Gastrocnemius medialis (tissue), 4 donors: Measurements from ENCODE around the gene DOCK11. TPM values are rescaled to one million over a fixed set of nuclear protein-coding genes. Genes with fewer than 3 reads are reported as not detected.

Experiments
- ATAC-seq, 2 donors: fragments of 150-250 bp; one replicate each; pipeline ENCODE4 v1.9.1; 2016
- DNase-seq, 2 donors: peaks; one replicate each; pipeline ENCODE4 v3.0.0-alpha.2; 2019
- H3K27ac ChIP-seq, 4 donors: fragments of 200-600 bp; sonication (generic); 1 replicate in 1 of 4; 2 replicates in 3 of 4; pipeline ENCODE4 v1.5.1; 2016 to 2018; ENCODE audit warnings: mild to moderate bottlenecking in 2 of 4, moderate library complexity in 1 of 4
- H3K27me3 ChIP-seq, 3 donors: fragments of 200-600 bp; sonication (generic) in 2 of 3; 1 replicate in 1 of 3; 2 replicates in 2 of 3; pipeline versions ENCODE4 v1.5.1 to v1.6.0; 2016 to 2019; ENCODE audit warnings: mild to moderate bottlenecking in 1 of 3, moderate library complexity in 1 of 3
- H3K36me3 ChIP-seq, 2 donors: fragments of 200-600 bp; sonication (generic) in 1 of 2; one replicate each; pipeline ENCODE4 v1.5.1; 2017 to 2018
- H3K4me1 ChIP-seq, 2 donors: fragments of 200-600 bp; sonication (generic) in 1 of 2; one replicate each; pipeline ENCODE4 v1.5.1; 2016 to 2017; ENCODE audit warnings: mild to moderate bottlenecking in 2 of 2
- H3K4me3 ChIP-seq, 4 donors: fragments of 200-600 bp; sonication (generic) in 3 of 4; 1 replicate in 1 of 4; 2 replicates in 3 of 4; pipeline ENCODE4 v1.5.1; 2016 to 2019; ENCODE audit warnings: mild to moderate bottlenecking in 2 of 4
- H3K9me3 ChIP-seq, 3 donors: fragments of 200-600 bp; sonication (generic) in 2 of 3; 1 replicate in 1 of 3; 2 replicates in 2 of 3; pipeline ENCODE4 v1.5.1; 2016 to 2019
- CTCF ChIP-seq, 5 experiments: fragments of 450-650 bp in 3 of 5; fragments of 200-600 bp in 2 of 5; sonication (generic) in 2 of 5; IDR thresholded peaks in 4 of 5; conservative IDR thresholded peaks in 1 of 5; 1 replicate in 4 of 5; 2 replicates in 1 of 5; pipeline ENCODE4 v1.5.1; 2016 to 2019; ENCODE audit warnings: antibody characterized with exemption in 5 of 5, mild to moderate bottlenecking in 3 of 5, moderate library complexity in 3 of 5
- POLR2A ChIP-seq, 2 donors: fragments of 450-650 bp; IDR thresholded peaks; one replicate each; pipeline ENCODE4 v1.6.1; 2017; ENCODE audit warnings: antibody characterized with exemption in 2 of 2, mild to moderate bottlenecking in 2 of 2, moderate library complexity in 2 of 2
- in situ Hi-C, 4 donors: fragments of 200-750 bp; cut with MboI; loops; one replicate each; pipeline versions ENCODE4 v1.15.0 to v1.8.0; 2017; ENCODE audit warnings: low sequenced_read_pairs in 4 of 4
- intact Hi-C: fragments of 100-400 bp; cut with DNase I; formaldehyde crosslinking; loops from one replicate; pipeline ENCODE4 v1.15.1; 2023; ENCODE audit warnings: low total_unique reads
- total RNA-seq, 4 donors: library from RNA; depleted of rRNA; stranded (reverse); fragments of >200 nt; gene quantifications; one replicate each; pipeline versions ENCODE4 v1.1.0 to v1.2.3, GENCODE V29; 2016

DOCK11 gene
- total RNA-seq, 4 donors from 2014 or later, result 2.3 to 5.7 (median 3.2) TPM

- no peaks in the 10 kb centered on the region for H3K27me3 ChIP-seq
- no peaks in the 10 kb centered on the region for H3K4me1 ChIP-seq
- no peak for TF ChIP-seq CTCF (IDR thresholded peaks at IDR 0.05 in 4 of 5, conservative IDR thresholded peaks at IDR 0.05 in 1 of 5)
- H3K9me3 ChIP-seq, result no peaks in the 10 kb centered on the region
- intact Hi-C loops, result no loop called here
- no peak overlapping the region for H3K4me3 ChIP-seq
- in situ Hi-C loops, result no loop called here
- DNase-seq (no peak), ATAC-seq (no peak)
- no peak overlapping the region for H3K27ac ChIP-seq
- H3K36me3 ChIP-seq, result no peaks in the 10 kb centered on the region
These were observed 28.3 kb downstream of the DOCK11 start for GRCh38 chrX:118523920-118524319.

GRCh38 chrX:118524344-118524743 lies 28.7 kb downstream of the DOCK11 start:
- Histone ChIP-seq H3K27me3 (no peaks in the 10 kb centered on the region), H3K36me3 (no peaks in the 10 kb centered on the region), H3K9me3 (no peaks in the 10 kb centered on the region), H3K4me1 (no peaks in the 10 kb centered on the region), H3K27ac (no peak overlapping the region), H3K4me3 (no peak overlapping the region)
- no peak for DNase-seq
- in situ Hi-C loops (no loop called here), intact Hi-C loops (no loop called here)
- no peak for ATAC-seq
- TF ChIP-seq POLR2A (IDR thresholded peaks at IDR 0.05), result no peak
- no peak for TF ChIP-seq CTCF (IDR thresholded peaks at IDR 0.05 in 4 of 5, conservative IDR thresholded peaks at IDR 0.05 in 1 of 5)

GRCh38 chrX:118525174-118525730 lies 29.6 kb downstream of the DOCK11 start:
- intact Hi-C loops, result no loop called here
- Histone ChIP-seq H3K4me1 (no peaks in the 10 kb centered on the region), H3K36me3 (no peaks in the 10 kb centered on the region), H3K4me3 (no peak overlapping the region), H3K27ac (no peak overlapping the region), H3K9me3 (no peaks in the 10 kb centered on the region), H3K27me3 (no peaks in the 10 kb centered on the region)
- in situ Hi-C loops, result no loop called here
- no peak for ATAC-seq
- no peak for TF ChIP-seq CTCF (IDR thresholded peaks at IDR 0.05 in 4 of 5, conservative IDR thresholded peaks at IDR 0.05 in 1 of 5)
- TF ChIP-seq POLR2A (IDR thresholded peaks at IDR 0.05), result no peak
- no peak for DNase-seq

- Histone ChIP-seq H3K27ac (peak overlapping the region in 1 of 4 donors; percentile 38), H3K36me3 (no peaks in the 10 kb centered on the region), H3K9me3 (no peaks in the 10 kb centered on the region), H3K27me3 (no peaks in the 10 kb centered on the region), H3K4me1 (no peaks in the 10 kb centered on the region), H3K4me3 (no peak overlapping the region)
- TF ChIP-seq CTCF (IDR thresholded peaks at IDR 0.05 in 4 of 5, conservative IDR thresholded peaks at IDR 0.05 in 1 of 5), result no peak
- TF ChIP-seq POLR2A (IDR thresholded peaks at IDR 0.05), result no peak
- in situ Hi-C loops (no loop called here), intact Hi-C loops (no loop called here)
- peak in 1 of 2 donors; percentile 24 for ATAC-seq
- DNase-seq, result no peak
These were observed 30.5 kb downstream of the DOCK11 start for GRCh38 chrX:118526149-118526548.
